ENCODE data around the gene GJB2.

DNA sequence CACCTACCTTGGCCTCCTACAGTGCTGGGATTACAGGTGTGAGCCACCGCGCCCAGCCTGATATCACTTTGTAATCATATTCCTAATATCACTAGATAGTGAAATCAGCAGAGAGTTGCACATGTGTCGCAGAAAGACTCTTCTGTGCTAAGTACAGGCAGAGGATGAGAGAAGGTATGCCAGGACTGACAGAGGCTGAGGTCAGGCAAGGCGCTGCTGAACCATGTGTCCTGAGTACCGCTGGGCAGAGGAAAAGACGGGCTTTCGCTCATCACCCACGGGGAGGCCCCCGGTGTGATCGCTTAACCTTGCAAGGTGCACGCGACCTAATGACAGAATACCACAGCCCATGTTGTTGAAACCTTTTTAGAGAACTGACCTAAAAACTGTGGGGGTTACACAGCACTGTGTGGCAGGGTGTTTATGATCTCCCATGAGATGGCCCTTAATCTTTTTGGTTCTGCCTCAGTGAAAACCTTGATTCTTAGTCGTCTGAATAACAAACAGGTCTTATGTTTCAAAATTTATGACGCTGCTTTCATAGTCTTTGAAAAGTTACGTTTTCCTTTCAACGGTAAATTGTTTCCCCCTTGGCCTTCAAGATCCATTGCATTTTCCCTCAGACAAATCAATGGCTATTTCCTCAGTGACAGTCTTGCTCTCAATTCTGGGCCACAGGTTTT, 44.1 kb downstream of the GJB2 start:
- TF ChIP-seq, protein P1, sequence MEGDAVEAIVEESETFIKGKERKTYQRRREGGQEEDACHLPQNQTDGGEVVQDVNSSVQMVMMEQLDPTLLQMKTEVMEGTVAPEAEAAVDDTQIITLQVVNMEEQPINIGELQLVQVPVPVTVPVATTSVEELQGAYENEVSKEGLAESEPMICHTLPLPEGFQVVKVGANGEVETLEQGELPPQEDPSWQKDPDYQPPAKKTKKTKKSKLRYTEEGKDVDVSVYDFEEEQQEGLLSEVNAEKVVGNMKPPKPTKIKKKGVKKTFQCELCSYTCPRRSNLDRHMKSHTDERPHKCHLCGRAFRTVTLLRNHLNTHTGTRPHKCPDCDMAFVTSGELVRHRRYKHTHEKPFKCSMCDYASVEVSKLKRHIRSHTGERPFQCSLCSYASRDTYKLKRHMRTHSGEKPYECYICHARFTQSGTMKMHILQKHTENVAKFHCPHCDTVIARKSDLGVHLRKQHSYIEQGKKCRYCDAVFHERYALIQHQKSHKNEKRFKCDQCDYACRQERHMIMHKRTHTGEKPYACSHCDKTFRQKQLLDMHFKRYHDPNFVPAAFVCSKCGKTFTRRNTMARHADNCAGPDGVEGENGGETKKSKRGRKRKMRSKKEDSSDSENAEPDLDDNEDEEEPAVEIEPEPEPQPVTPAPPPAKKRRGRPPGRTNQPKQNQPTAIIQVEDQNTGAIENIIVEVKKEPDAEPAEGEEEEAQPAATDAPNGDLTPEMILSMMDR (IDR thresholded peaks at IDR 0.05 in 8 of 11, conservative IDR thresholded peaks at IDR 0.05 in 3 of 11), result no peak
- no peak for TF ChIP-seq POLR2A (IDR thresholded peaks at IDR 0.05)
- no peak for TF ChIP-seq POLR2AphosphoS5 (IDR thresholded peaks at IDR 0.05)
